ENCODE measurements around the gene GUCY2D. TPM values are rescaled to one million over a fixed set of nuclear protein-coding genes. Genes with fewer than 3 reads are reported as not detected.

GUCY2D gene
- total RNA-seq, 4 donors from 2014 or later = not detected

GRCh38 chr17:8046929-8047768 is 44.7 kb downstream of the GUCY2D start:
- Histone ChIP-seq H3K9me3 (no peaks in the 10 kb centered on the region), H3K4me1 (no peaks in the 10 kb centered on the region), H3K27me3 (peaks cover 49% of the 10 kb centered on the region), H3K4me3 (no peak overlapping the region), H3K36me3 (no peaks in the 10 kb centered on the region), H3K27ac (no peak overlapping the region)
- WGBS, 2 donors (ENCODE audit: low coverage in 1 of 2) = 78% methylated on average over 11 of the region's 24 CpGs; no CpG with 5 or more reads in 1 of the 2 donors
- TF ChIP-seq CTCF (IDR thresholded peaks at IDR 0.05) (no peak), POLR2AphosphoS5 (IDR thresholded peaks at IDR 0.05) (no peak), EP300 (IDR thresholded peaks at IDR 0.05) (no peak), POLR2A (IDR thresholded peaks at IDR 0.05) (no peak)
- no peak for ATAC-seq

GRCh38 chr17:8047769-8048110 is 45.3 kb downstream of the GUCY2D start:
- Histone ChIP-seq H3K36me3 (no peaks in the 10 kb centered on the region), H3K4me3 (no peak overlapping the region), H3K27me3 (peaks cover 45% of the 10 kb centered on the region), H3K27ac (no peak overlapping the region), H3K4me1 (no peaks in the 10 kb centered on the region), H3K9me3 (no peaks in the 10 kb centered on the region)
- ATAC-seq = no peak
- TF ChIP-seq CTCF (IDR thresholded peaks at IDR 0.05) = no peak
- no peak for TF ChIP-seq EP300 (IDR thresholded peaks at IDR 0.05)
- no peak for TF ChIP-seq POLR2A (IDR thresholded peaks at IDR 0.05)
- no peak for TF ChIP-seq POLR2AphosphoS5 (IDR thresholded peaks at IDR 0.05)
- WGBS, 2 donors (ENCODE audit: low coverage in 1 of 2) = 100% methylated on average over 1 to 2 of the region's 4 CpGs

- no peaks in the 10 kb centered on the region for H3K36me3 ChIP-seq
- H3K9me3 ChIP-seq = no peaks in the 10 kb centered on the region
- peaks cover 44% of the 10 kb centered on the region for H3K27me3 ChIP-seq
- ATAC-seq = no peak
- TF ChIP-seq POLR2AphosphoS5 (IDR thresholded peaks at IDR 0.05) (no peak), POLR2A (IDR thresholded peaks at IDR 0.05) (no peak), CTCF (IDR thresholded peaks at IDR 0.05) (no peak), EP300 (IDR thresholded peaks at IDR 0.05) (no peak)
- no peaks in the 10 kb centered on the region for H3K4me1 ChIP-seq
- no peak overlapping the region for H3K4me3 ChIP-seq
- WGBS, 2 donors (ENCODE audit: low coverage in 1 of 2) = 100% methylated on average over 2 of the region's 12 CpGs; no CpG with 5 or more reads in 1 of the 2 donors
- H3K27ac ChIP-seq = no peak overlapping the region
Observed at GRCh38 chr17:8048236-8048635, 45.8 kb downstream of the GUCY2D start.

- Histone ChIP-seq H3K9me3 (no peaks in the 10 kb centered on the region), H3K36me3 (no peaks in the 10 kb centered on the region), H3K27ac (no peak overlapping the region), H3K4me1 (no peaks in the 10 kb centered on the region), H3K27me3 (peaks cover 44% of the 10 kb centered on the region), H3K4me3 (no peak overlapping the region)
- 72 to 76% methylated on average over 4 of the region's 8 CpGs for WGBS, 2 donors (ENCODE audit: low coverage in 1 of 2)
- ATAC-seq = no peak
- TF ChIP-seq EP300 (IDR thresholded peaks at IDR 0.05) = no peak
- TF ChIP-seq POLR2AphosphoS5 (IDR thresholded peaks at IDR 0.05) = no peak
- TF ChIP-seq CTCF (IDR thresholded peaks at IDR 0.05) = no peak
- no peak for TF ChIP-seq POLR2A (IDR thresholded peaks at IDR 0.05)
Observed at GRCh38 chr17:8048736-8049135, 46.3 kb downstream of the GUCY2D start.

- no peaks in the 10 kb centered on the region for H3K4me1 ChIP-seq
- H3K36me3 ChIP-seq = no peaks in the 10 kb centered on the region
- H3K27ac ChIP-seq = no peak overlapping the region
- TF ChIP-seq POLR2AphosphoS5 (IDR thresholded peaks at IDR 0.05) = no peak
- no peak for TF ChIP-seq POLR2A (IDR thresholded peaks at IDR 0.05)
- no peak for TF ChIP-seq CTCF (IDR thresholded peaks at IDR 0.05)
- no peak for TF ChIP-seq EP300 (IDR thresholded peaks at IDR 0.05)
- H3K9me3 ChIP-seq = no peaks in the 10 kb centered on the region
- WGBS, 2 donors (ENCODE audit: low coverage in 1 of 2) = 68 to 100% methylated on average over 2 of the region's 7 CpGs
- H3K4me3 ChIP-seq = no peak overlapping the region
- ATAC-seq = no peak
- H3K27me3 ChIP-seq = peaks cover 37% of the 10 kb centered on the region
Observed at GRCh38 chr17:8051831-8052230, 49.4 kb downstream of the GUCY2D start.
